Measurements from ENCODE around the gene SLC6A2.

GRCh38 chr16:55640701-55641327, 15.0 kb upstream of the SLC6A2 start:
- TF ChIP-seq CTCF (IDR thresholded peaks at IDR 0.05): no peak
- no peak for TF ChIP-seq POLR2A (IDR thresholded peaks at IDR 0.05)

All from vagina (tissue), 2 donors.